HG03469 (cell line): ENCODE results near the gene FRAS1.
"Not testable (repeated sequence)": the region's sequence is repeated elsewhere in the genome, so short reads cannot be mapped to it uniquely, and the experiment has no call there.

ENCODE experiments used
- ATAC-seq: cut with Tn5 transposase; IDR thresholded peaks from one replicate; pipeline ENCODE4 v1.9.1; 2021; ENCODE audit warnings: mild to moderate bottlenecking, moderate library complexity, moderate number of reproducible peaks; ENCODE audit not compliant: unreplicated experiment

The FRAS1 gene

DNA sequence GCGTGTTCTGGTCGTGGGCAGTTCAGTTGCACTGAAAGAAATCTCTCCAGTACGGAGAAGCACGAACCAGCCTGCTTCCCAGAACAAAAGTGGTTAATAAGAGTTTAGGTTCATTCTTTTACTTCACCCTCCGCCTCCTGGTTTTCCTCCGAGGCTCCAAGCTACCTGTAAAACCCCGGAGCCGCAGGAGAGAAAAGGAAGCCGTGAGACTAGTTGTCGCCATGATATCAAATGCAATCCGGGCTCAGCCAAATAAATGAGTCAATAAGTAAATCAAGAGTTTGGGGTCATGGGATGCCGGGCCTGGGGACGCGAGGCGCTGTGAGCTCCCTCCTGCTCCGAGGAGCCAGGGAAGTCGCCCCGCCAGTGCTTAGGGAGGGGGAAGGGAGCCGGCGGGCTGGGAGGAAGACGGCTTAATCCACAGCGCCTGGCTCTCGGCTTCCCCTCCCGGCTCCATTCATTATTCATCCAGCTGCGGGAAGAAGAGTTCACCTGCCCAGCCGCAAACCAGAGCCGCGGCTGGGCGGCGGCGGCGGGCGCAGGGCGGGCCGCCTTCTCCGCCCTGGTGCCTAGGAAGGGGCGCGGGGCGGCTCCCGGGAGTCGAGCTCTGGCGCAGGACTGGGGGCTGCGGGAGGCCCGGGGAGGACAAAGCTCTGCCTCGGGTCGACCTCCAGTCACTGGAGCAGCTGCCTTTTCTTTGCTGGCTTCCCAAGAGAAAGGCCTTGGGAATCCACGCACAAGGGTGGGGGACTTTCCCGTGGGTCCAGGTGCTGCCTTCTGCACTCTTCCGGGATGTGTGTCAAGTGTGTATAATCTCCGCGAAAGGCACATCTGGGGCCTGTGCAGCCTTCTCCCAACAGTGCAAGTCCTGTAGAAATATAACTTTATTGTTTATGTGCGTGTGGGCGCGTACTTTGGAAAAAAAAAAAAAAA, 1.7 kb downstream of the FRAS1 start:
- no peak for ATAC-seq

DNA sequence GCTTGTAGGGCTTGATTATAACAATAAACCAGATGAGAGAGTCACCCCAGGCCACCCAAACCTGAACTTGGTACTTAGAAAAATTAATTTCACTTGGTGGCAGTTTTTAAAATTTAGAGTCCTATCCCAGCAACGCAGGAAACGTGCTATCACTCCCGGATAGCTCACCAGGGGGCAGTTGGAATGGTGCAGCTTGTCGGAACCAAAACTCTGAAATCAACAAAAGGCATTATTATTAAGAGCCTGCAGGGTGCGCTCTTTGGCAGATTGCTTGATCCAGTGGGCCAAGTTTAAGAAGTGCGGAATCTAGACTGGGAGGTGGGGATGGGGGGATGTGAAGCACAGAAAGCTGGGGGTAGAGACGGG, 2.4 kb downstream of the FRAS1 start:
- no peak for ATAC-seq

DNA sequence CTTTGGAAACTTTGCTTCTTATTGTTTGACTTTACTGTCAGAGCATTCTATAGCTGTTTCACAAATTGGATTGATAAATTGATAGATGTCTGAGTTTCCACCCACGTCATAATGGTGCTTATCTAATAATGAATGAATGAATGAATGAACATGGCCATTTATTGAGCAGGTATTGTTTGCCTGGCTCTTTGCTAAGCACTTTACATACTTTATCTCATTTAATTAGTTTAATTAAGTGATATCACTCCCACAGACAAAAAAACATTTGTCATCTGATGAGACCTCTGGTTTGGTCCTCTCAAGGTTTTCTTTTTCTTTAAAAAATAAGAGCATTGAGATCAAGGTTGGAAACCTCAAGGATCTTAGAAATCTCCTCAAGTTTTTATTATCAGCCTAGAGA, 2.8 kb downstream of the FRAS1 start:
- no peak for ATAC-seq

DNA sequence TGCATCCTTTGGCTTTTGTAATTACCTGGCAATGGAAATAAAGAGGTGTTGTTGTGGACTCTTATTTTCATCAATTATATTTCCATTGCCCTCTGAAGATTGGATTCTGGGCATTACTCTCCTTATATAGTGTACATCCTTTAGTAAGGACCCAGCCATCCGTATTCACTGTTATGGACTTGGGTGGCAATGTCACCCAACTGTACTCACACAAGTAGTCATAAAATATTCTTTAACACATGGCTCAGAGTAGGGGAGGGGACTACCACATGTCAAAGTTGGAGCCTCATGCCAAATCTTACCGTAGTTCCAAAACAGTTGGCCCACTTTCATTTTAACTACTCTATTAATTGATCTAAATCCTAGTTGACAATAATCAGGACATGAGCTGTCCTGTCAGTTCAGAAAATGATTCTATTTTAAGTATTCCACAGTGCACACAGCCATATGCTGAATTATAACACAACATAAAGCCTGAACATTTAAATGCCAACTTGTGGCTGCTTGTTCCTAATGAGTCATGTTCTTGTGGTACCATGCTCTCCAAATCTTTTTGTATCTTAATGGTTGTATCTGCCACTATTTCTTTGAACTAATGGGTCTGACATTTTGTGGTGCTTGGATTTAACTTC, 4.9 kb downstream of the FRAS1 start:
- no peak for ATAC-seq

DNA sequence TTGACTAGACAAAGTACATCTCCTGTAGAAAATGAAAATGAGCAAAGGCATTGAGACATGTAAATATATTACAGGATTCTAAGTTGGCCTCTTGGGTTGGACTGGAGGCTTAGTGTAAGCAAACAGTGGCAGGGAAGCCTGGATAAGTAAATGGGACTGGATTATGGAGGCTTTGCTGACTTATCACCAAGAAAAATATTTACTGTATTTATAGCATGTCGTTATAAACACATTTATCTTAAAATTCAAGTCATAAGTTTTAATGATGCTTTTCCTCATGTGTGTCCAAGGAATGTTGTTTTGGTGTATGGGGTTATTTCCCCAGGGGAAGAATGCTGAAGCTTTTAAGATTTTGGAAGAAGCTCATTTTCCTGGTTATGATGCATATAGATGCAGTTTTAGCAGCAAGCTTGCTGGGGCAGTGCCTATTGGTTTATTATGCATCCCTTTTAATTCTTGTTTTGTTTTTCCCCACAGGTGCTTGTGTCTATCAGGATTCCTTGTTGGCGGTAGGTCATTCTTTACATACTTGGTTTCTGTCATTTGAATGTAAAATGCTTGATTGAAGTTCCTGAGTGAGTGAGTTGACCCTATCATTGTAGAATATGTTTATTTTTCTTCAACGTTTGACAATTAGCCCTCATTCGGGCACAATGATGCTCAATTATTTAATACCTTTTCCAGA, 8.5 kb downstream of the FRAS1 start:
- no peak for ATAC-seq

DNA sequence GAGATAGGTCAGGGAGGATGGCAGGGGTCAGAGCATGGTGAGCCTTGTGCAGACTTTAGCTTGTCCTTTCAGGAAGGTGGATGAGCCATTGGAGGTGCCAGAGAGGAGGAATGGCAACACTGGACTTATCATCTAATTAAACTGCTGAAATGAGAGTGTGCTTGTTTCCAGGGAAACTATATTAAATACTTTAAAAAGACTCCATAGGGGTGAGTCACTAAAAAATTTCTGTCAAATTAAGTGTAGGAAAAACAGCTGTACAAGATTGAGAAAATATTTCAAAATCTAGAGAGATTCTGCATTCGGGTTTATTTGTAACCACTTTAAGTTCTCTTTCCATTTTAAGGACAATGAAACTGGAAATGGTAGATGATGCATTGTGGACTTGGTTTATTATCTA, 11.4 kb downstream of the FRAS1 start:
- ATAC-seq: no peak

DNA sequence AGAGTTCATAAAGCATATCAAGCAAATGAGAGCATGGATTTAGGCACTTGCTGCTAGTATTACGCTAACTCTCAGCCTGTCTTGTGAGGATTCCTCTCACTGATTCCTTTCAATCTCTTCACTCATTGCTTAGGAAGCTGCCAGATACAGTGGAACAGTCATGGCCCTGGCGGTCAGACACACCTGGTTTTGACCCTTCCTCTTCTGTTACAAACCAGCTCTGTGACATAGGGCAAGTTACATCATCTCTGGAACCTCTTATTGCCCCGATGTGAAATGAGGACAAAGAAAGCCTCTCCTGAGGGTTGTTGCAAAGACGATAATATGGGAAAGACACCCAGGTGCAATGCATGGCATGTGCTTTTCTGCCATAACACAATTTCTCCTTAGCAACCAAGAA, 12.2 kb downstream of the FRAS1 start:
- ATAC-seq: no peak

DNA sequence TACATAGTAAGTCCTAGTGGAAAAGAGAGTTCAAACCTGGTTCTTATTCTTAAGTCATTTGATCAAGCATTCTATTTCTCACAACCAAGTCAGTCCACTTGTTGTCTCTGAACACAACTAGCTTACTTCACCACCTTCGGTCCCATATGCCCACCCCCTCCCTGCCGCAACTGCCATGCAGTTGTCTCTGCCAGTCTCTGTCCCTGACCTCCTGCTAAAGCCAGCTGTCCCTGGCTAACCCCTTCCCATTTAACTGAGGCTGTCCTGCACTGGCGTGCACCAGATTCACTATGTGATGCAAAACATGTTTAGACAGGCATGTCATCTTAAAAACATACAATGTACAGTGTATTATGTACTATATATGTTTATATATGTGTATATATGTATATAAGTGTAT, 12.7 kb downstream of the FRAS1 start:
- ATAC-seq: no peak

DNA sequence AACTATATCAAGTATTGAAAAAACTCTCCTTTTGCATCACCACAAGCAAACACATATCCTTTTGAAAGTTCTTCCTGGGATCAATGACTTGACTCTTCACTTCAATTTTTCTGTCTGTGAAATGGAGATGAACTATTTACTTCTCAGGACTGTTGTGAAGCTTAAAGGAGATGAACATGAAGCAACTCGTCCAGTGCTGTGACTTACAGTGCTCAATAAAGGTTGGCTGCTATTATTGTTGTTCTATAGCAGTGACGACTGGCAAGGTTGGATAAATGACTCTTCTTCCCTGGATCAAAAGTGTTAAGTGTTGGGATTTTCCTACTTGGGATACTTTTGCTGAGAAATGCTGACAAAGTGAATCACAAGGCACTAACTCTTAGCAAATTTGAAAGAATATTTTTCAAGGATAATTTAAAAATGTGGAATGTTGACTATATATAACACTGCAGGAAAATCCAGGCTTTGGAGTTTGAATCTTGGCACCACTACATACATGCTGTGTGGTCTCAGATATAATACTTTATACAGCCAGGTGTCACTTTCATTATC, 13.7 kb downstream of the FRAS1 start:
- no peak for ATAC-seq

DNA sequence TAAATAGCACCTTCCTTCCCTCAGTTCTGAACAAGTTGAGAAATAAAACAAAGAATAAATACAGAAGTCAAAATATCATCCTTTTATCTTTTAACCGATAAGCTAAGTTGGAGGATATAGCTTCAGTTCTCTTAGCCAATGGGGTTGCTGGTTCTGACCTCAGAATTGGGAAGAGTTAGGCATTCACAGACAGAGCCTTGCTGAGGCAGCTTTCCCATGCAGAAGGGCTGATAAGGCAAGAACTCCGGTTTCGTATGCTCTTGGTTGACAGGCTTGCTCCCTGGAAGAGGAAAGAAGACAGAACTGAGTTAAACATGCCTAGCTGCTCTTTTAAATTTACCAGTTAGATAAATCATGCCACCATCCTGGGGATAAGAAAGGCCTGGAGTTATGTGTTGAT, 17.6 kb downstream of the FRAS1 start:
- no peak for ATAC-seq

DNA sequence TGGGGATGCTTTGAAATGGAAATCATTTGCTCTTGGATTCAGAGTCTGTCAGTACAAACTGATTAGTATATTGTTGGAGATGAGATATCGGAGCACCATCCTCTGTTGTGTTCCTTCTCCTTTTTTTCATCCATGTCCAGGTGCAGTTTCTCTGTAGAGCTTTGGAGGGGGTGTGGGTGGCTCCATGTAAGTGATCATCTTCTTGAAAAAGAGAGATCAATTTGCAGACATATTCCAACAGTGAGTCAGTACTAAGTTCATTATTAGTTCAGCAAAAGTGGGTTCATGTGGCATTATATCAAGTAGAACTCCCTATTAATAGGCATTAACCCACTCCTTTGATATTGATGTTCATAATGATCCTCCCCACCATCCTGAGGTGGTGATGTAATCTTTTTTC, 18.9 kb downstream of the FRAS1 start:
- ATAC-seq: no peak

DNA sequence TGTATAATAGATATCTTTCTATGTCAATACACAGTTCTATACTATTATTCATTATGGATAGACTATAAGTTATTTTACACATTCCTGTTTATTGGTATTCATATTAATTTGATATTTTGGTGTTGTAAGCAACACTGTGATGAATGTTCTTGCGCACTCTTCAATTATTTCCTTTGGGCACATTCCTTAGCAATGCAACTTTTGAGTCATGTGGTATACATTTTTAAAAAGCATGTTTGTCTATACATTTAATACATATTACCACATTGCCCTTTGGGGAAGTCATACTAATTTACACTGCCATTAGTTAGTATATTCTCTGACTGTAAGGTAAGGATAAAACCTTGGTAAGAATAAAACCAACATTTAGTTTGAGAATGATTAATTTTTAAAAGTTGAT, 21.0 kb downstream of the FRAS1 start:
- no peak for ATAC-seq

DNA sequence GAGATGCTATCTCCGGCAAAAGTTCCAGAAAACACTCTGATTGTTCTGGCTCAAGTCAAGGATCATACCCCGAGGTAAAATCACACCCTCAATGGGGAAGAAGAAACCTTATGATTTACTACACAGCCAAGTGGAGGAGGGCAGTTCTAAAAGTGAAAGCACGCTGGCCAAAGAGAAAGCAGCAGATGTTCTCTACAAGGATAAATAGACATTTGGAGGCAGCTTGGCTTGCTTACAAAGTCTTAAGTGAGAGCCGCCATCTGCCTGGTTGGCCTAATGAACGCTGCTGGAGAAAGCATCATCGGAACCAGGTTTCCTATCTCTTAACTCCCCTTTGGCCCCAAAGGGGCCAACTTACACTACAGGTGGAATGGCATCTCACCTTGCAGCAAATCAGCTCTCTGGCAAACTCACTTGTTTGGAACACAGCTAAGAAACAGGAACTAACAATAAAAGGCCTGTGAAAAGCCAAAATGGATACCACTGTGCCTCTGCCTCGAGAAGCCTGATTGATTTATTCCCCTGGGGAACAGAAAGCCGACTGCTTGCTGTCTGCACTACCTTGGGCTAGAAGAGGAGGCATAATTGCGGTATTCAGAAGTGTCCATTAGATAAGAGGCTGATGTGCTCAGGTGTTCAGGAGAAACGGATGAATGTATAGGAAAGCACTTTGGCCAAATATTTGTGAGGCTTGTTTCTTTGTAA, 22.8 kb downstream of the FRAS1 start:
- no peak for ATAC-seq

DNA sequence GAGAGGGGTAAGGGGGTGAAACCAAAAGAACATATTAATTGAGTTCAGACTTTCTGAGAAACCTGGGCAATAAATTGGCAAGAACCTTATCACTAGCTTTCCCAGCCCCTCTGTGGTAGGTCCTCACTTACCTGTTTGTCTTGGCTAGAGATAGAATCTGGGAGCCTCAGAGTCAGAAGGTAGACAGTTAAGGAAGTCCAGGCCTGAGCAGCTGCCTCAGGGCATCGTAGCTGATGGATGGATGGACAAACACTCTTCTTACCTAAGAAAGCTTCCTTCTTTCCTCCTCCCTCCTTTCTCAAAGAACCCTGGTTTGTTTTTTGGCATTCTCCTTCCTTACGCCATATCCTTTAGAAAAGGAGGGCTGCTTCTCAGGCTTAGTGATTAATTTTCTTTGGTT, 24.4 kb downstream of the FRAS1 start:
- ATAC-seq: no peak

DNA sequence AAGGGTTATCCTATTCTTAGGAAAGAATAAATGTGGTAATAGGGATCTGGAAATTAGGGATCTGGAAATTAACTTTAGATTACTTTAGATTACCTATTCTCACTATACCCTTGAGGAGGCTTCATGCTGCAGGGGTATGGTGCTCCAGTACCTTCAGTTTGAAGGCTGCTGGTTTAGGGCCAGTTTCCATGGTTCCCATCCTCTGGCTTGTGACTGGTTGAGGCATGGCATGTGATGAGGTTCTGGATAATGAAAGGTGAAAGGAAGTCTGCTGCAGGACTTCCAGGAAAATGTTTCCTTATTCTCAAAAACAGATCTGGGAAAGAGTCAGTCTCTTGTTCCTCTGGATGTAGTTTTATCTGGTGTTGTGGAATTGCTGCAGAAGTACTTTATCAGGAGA, 25.9 kb downstream of the FRAS1 start:
- ATAC-seq: no peak

DNA sequence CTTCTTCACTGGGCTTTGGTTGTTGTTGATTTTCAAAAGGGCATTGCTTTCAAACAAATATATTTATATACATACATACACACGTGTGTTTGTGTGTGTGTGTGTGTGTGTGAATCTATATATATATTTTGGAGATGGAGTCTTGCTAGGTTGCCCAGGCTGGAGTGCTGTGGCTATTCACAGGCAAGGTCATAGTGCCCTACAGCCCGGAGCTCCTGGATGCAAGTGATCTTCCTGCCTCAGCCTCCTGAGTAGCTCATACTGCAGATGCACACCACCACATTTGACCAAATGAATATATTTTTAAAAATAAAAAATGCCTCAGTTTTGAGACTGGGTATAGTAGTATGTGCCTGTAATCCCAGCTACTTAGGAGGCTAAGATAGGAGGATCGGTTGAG, 34.4 kb downstream of the FRAS1 start:
- ATAC-seq: no peak

DNA sequence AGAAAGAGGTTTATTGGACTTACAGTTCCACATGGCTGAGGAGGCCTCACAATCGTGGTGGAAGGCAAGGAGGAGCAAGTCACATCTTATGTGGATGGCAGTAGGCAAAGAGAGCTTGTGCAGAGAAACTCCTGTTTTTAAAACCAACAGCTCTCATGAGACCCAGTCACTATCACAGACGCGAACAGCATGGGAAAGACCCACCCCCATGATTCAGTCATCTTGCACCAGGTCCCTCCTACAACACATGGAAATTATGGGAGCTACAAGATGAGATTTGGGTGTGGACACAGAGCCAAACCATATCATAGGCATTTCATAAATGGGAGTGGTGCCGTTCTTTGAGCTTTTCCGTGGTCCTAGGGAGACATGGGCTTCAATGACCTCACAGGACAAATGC, 35.2 kb downstream of the FRAS1 start:
- not testable (repeated sequence) for ATAC-seq

DNA sequence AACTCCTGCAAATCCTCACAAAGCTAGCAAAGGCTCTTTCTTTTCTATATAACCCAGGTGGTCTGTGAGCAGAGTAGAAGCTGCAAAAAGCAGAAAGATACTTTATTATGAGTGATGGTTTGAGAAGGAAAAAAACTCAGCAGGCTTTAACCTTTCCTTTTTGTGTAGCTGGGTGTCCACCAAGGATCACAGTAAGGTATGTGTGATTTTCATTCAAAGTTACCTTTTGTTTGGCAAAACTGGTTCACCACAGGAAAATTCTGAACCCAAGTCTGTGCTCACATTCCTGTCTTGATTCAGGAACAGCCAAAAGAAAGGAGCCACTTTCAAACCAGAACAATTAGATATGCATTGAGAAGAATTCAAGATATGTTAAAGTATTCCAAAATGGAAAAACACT, 35.7 kb downstream of the FRAS1 start:
- ATAC-seq: no peak

DNA sequence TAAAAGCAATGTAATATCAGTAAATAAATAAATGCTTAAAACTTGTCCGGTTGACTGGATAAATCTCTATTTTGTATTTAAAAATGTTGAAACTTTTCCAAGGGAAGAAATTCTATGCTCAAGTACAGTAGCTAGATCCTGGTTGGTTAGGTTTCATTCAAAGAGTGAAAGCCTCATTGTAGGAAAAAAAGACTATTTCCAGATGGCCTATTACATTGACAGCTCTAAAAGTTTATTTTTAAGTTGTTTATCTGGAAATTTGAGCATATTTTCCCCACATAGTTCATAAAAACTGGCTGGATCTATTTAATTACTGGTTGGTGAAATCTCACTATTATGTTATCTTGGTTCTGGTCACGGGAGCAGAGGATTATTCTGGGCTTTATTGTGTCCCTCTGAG, 38.0 kb downstream of the FRAS1 start:
- no peak for ATAC-seq

DNA sequence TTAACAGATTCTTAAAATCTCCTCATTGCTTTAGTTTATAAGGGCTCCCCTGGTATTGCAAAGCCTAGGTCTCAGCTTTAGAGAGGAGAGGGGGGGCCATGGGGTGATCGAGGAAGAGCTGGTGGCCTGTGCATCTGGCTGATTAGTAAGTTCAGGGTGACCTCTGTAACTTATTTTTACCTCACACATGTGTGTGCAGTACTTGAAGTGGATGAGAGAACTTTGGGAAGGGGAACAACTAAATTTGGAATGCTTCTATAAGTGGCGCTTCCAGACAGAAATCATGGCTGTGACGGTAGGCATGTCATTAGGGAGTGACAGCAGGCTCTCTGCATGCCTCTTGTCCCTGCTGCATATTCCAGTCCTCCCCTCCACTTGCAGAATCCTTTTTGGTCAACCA, 41.9 kb downstream of the FRAS1 start:
- ATAC-seq: no peak

DNA sequence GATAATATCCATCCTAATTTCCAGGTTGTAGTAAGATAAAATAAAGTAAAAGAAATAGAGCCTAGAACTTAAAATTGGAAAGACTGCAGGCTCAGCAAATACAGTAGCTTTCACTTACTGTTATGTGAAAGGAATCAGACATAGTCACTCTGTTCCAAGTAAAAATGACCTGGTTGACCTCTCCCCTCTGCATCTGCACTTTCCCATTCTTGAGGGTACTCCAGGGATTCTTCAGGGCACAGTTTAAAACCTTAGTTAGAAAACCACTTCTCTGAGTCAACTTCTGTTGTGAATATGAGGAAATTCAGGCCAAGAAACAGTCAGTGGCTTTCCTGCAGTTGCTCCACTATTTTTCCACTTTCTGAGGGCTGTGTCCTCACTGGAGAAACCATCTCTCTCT, 42.9 kb downstream of the FRAS1 start:
- ATAC-seq: no peak
